Ishikawa (cell line): ENCODE data around the gene PCDHGA8.
"Not testable (repeated sequence)": the region's sequence is repeated elsewhere in the genome, so short reads cannot be mapped to it uniquely, and the experiment has no call there.

Source experiments
- CEBPB ChIP-seq: IDR thresholded peaks from 2 replicates; pipeline ENCODE4 v1.6.1; 2012
- CREB1 ChIP-seq: IDR thresholded peaks from 2 replicates; pipeline ENCODE4 v1.6.1; 2012; ENCODE audit warnings: low read depth
- EGR1 ChIP-seq: IDR thresholded peaks from 2 replicates; pipeline ENCODE4 v1.6.1; 2012
- EP300 ChIP-seq: IDR thresholded peaks from 2 replicates; pipeline ENCODE4 v1.6.1; 2012; ENCODE audit warnings: borderline replicate concordance
- FOXM1 ChIP-seq: IDR thresholded peaks from 2 replicates; pipeline ENCODE4 v1.6.1; 2012; ENCODE audit warnings: low read depth, borderline replicate concordance
- NFIC ChIP-seq: IDR thresholded peaks from 2 replicates; pipeline ENCODE4 v1.6.1; 2012
- RAD21 ChIP-seq: IDR thresholded peaks from 2 replicates; pipeline ENCODE4 v1.6.1; 2012; ENCODE audit warnings: low read depth
- TCF12 ChIP-seq: IDR thresholded peaks from 2 replicates; pipeline ENCODE4 v1.6.1; 2012; ENCODE audit warnings: low read depth
- TEAD4 ChIP-seq: IDR thresholded peaks from 2 replicates; pipeline ENCODE4 v1.6.1; 2012
- YY1 ChIP-seq: IDR thresholded peaks from 2 replicates; pipeline ENCODE4 v1.6.1; 2012; ENCODE audit warnings: low read depth
- ZBTB7A ChIP-seq: IDR thresholded peaks from 2 replicates; pipeline ENCODE4 v1.6.1; 2012; ENCODE audit warnings: low read depth
- TF ChIP-seq, protein P1 (sequence below): IDR thresholded peaks from 2 replicates; pipeline ENCODE4 v1.6.1; 2012
- TF ChIP-seq, protein P2 (sequence below): IDR thresholded peaks from 2 replicates; pipeline ENCODE4 v1.6.1; 2012
- TF ChIP-seq, protein P3 (sequence below): IDR thresholded peaks from 2 replicates; pipeline ENCODE4 v1.6.1; 2012; ENCODE audit warnings: low read depth, mild to moderate bottlenecking

The PCDHGA8 gene

DNA sequence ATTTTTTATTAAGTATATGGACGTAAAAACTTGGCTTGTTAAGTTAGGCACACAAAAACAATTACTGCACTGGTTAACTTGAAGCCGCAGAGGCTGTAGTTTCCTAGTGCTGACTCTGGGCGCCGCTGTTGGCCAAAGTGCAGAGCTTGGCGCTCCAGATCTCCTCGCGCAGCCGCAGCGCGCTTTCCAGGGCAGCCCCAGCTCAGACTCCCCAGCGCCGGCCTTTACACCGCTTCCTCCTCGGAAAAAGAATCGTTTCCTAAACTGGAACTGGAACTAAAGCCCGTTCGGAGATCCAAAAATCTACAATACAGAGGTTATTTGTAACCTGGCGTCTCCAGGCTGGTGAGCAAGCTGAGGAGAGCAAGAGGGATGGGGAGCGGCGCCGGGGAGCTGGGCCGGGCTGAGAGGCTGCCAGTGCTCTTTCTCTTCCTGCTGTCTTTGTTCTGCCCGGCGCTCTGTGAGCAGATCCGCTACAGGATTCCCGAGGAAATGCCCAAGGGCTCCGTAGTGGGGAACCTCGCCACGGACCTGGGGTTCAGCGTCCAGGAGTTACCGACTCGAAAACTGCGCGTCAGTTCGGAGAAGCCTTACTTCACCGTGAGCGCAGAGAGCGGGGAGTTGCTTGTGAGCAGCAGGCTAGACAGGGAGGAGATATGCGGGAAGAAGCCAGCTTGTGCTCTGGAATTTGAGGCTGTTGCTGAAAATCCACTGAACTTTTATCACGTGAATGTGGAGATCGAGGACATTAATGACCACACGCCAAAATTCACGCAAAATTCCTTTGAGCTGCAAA lies 5.5 kb downstream of the PCDHGA8 start, which contains the start of gene PCDHGB5:
Gene PCDHGB5, plus strand, starts transcription at position 192 of the 796 bp plus-strand sequence. Its CDS starts 181 bp downstream, at position 373.
- not testable (repeated sequence) for TF ChIP-seq CEBPB, YY1
- TF ChIP-seq, protein P1, sequence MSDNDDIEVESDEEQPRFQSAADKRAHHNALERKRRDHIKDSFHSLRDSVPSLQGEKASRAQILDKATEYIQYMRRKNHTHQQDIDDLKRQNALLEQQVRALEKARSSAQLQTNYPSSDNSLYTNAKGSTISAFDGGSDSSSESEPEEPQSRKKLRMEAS, result not testable (repeated sequence)

DNA sequence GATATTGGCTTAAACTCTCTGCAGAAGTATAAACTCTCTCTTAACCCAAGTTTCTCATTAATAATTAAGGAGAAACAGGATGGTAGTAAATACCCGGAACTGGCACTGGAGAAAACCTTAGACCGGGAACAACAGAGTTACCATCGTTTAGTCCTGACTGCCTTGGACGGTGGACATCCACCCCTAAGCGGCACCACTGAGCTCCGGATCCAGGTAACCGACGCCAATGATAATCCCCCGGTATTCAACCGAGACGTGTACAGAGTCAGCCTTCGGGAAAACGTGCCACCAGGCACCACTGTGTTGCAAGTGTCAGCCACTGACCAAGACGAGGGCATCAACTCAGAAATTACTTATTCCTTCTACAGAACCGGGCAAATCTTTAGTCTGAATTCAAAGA lies 6.2 kb downstream of the PCDHGA8 start:
- TF ChIP-seq YY1, result no peak

DNA sequence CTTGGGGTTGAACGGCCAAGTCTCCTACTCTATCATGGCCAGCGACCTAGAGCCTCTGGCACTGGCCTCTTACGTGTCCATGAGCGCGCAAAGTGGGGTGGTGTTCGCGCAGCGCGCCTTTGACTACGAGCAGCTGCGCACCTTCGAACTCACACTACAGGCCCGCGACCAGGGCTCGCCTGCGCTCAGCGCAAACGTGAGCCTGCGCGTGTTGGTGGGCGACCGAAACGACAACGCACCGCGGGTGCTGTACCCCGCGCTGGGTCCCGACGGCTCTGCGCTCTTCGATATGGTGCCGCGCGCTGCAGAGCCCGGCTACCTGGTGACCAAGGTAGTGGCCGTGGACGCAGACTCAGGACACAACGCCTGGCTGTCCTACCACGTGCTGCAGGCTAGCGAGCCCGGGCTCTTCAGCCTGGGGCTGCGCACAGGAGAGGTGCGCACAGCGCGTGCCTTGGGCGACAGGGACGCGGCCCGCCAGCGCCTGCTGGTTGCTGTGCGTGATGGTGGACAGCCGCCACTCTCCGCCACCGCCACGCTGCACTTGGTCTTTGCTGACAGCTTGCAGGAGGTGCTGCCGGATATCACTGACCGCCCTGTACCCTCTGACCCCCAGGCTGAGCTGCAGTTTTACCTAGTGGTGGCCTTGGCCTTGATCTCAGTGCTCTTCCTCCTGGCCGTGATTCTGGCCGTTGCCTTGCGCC lies 7.3 kb downstream of the PCDHGA8 start:
- TF ChIP-seq NFIC (no peak), ZBTB7A (no peak), TEAD4 (no peak)
- TF ChIP-seq, protein P1, result no peak
- TF ChIP-seq, protein P2, sequence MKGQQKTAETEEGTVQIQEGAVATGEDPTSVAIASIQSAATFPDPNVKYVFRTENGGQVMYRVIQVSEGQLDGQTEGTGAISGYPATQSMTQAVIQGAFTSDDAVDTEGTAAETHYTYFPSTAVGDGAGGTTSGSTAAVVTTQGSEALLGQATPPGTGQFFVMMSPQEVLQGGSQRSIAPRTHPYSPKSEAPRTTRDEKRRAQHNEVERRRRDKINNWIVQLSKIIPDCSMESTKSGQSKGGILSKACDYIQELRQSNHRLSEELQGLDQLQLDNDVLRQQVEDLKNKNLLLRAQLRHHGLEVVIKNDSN, result no peak

DNA sequence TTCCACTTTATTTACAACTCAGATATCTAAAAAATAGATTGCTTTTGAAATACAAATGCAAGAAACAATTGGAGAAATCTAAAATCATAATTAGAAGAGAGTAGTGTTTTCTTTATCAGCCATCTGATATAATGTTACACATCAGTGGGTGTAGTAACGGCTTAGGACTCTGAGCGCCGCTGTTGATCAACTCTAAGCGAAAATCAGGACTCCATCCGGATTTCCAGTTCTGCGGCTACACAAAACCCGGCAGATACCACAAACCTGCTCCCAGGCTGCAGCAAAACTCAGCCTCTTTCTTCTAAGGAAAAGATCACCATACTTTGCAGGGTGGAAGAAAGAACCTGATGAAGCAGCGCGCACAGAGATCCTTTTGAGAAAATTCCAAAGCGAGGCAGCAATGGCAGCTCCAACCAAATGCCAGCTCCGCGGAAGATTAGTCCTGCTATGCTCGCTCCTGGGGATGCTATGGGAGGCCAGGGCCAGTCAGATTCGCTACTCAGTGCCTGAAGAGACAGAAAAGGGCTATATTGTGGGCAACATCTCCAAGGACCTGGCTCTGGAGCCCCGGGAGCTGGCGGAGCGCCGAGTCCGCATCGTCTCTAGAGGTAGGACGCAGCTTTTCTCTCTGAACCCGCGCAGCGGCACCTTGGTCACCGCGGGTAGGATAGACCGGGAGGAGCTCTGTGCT lies 10.3 kb downstream of the PCDHGA8 start, which contains the start of gene PCDHGA9:
Gene PCDHGA9, plus strand, starts transcription at position 226 of the 691 bp plus-strand sequence. Its CDS starts 175 bp downstream, at position 401.
- TF ChIP-seq EGR1, result no peak
- TF ChIP-seq RAD21, result peak; percentile 50

DNA sequence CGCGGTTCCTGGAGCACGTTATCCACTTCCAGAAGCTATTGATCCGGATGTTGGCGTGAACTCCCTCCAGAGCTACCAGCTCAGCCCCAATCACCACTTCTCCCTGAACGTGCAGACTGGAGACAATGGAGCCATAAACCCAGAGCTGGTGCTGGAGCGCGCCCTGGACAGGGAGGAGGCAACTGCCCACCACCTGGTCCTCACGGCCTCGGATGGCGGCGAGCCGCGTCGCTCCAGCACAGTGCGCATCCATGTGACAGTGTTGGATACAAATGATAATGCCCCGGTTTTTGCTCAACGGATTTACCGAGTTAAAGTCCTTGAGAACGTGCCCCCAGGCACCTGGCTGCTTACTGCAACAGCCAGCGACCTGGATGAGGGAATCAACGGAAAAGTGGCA lies 11.0 kb downstream of the PCDHGA8 start:
- TF ChIP-seq TEAD4, result no peak
- TF ChIP-seq EGR1, result no peak
- no peak for TF ChIP-seq EP300
- TF ChIP-seq, protein P1, result no peak
- no peak for TF ChIP-seq CREB1
- no peak for TF ChIP-seq YY1
- no peak for TF ChIP-seq TCF12
- TF ChIP-seq, protein P3, sequence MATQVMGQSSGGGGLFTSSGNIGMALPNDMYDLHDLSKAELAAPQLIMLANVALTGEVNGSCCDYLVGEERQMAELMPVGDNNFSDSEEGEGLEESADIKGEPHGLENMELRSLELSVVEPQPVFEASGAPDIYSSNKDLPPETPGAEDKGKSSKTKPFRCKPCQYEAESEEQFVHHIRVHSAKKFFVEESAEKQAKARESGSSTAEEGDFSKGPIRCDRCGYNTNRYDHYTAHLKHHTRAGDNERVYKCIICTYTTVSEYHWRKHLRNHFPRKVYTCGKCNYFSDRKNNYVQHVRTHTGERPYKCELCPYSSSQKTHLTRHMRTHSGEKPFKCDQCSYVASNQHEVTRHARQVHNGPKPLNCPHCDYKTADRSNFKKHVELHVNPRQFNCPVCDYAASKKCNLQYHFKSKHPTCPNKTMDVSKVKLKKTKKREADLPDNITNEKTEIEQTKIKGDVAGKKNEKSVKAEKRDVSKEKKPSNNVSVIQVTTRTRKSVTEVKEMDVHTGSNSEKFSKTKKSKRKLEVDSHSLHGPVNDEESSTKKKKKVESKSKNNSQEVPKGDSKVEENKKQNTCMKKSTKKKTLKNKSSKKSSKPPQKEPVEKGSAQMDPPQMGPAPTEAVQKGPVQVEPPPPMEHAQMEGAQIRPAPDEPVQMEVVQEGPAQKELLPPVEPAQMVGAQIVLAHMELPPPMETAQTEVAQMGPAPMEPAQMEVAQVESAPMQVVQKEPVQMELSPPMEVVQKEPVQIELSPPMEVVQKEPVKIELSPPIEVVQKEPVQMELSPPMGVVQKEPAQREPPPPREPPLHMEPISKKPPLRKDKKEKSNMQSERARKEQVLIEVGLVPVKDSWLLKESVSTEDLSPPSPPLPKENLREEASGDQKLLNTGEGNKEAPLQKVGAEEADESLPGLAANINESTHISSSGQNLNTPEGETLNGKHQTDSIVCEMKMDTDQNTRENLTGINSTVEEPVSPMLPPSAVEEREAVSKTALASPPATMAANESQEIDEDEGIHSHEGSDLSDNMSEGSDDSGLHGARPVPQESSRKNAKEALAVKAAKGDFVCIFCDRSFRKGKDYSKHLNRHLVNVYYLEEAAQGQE, result no peak
- TF ChIP-seq RAD21, result no peak
- TF ChIP-seq, protein P2, result no peak
- no peak for TF ChIP-seq NFIC
- TF ChIP-seq ZBTB7A, result no peak

DNA sequence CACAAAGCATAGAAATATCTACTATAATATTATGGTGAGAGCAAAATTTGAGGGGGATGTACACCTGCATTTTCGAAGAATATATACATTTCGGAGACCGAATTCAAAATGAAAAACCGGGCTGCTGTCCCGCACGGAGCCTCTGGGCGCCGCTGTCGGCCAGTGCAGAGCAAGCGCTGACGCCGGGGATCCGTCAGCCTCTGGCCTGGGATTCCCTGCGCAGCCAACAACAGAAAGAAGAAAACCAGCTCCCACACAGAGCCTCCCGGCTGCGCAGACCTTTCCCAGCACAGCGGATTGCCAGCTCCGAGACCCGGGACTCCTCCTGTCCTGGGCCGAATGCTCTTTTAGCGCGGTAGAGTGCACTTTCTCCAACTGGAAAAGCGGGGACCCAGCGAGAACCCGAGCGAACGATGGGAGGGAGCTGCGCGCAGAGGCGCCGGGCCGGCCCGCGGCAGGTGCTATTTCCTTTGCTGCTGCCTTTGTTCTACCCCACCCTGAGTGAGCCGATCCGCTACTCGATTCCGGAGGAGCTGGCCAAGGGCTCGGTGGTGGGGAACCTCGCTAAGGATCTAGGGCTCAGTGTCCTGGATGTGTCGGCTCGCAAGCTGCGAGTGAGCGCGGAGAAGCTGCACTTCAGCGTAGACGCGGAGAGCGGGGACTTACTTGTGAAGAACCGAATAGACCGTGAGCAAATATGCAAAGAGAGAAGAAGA lies 15.5 kb downstream of the PCDHGA8 start, which contains the start of gene PCDHGB6:
Gene PCDHGB6, plus strand, starts transcription at position 232 of the 716 bp plus-strand sequence. Its CDS starts 182 bp downstream, at position 414.
- TF ChIP-seq RAD21, result peak; percentile 26; the same call in 1 of the 2 replicates

DNA sequence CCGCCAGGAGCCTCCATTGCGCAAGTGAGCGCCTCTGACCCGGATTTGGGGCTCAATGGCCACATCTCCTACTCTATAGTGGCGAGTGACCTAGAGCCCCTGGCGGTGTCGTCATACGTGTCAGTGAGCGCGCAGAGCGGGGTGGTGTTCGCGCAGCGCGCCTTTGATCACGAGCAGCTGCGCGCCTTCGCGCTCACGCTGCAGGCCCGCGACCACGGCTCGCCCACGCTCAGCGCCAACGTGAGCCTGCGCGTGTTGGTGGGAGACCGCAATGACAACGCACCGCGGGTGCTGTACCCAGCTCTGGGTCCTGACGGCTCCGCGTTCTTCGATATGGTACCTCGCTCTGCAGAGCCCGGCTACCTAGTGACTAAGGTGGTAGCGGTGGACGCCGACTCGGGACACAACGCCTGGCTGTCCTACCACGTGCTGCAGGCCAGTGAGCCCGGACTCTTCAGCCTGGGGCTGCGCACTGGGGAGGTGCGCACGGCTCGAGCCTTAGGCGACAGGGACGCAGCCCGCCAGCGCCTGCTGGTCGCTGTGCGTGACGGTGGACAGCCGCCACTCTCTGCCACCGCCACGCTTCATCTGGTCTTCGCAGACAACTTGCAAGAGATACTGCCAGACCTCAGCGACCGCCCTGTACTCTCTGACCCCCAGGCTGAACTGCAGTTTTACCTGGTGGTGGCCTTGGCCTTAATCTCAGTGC lies 17.3 kb downstream of the PCDHGA8 start:
- TF ChIP-seq FOXM1, result no peak
- TF ChIP-seq CREB1, result no peak
- no peak for TF ChIP-seq TCF12
- TF ChIP-seq EGR1, result no peak
- TF ChIP-seq, protein P3, result no peak
- TF ChIP-seq RAD21, result no peak
